Thyroid gland (tissue), 4 donors: ENCODE results near the gene AMY1A.
"Not testable (repeated sequence)": the region's sequence is repeated elsewhere in the genome, so short reads cannot be mapped to it uniquely, and the experiment has no call there.

Experiments
- POLR2A ChIP-seq, 2 donors: fragments of 450-650 bp; IDR thresholded peaks; one replicate each; pipeline ENCODE4 v1.6.1; 2017; ENCODE audit warnings: antibody characterized with exemption in 2 of 2, mild to moderate bottlenecking in 2 of 2, moderate library complexity in 1 of 2
- TF ChIP-seq, protein P1 (sequence below), 6 experiments: fragments of 200-600 bp in 3 of 6; fragments of 450-650 bp in 3 of 6; sonication (generic) in 3 of 6; IDR thresholded peaks; one replicate each; pipeline ENCODE4 v1.5.1; 2016 to 2019; ENCODE audit warnings: antibody characterized with exemption in 6 of 6, mild to moderate bottlenecking in 2 of 6, inconsistent platforms in 1 of 6, moderate library complexity in 1 of 6

DNA sequence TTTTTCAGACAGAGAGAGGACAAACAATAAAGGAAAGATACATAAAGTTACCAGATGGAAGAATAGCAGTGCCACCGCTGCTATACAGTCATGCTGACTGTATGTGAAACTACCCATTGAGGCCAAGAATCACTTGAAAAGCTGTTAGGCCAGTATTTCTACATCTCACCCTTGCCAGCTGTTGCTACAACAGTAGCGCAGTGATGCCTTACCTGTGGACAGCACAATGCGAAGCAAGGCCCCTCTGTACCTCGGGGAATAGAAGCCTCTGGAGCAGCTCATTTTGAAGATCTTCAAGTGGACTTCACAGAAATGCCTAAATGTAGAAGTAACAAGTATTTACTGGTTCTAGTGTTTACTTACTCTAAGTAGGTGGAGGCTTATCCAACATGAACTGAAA, 45.1 kb downstream of the AMY1A start:
- TF ChIP-seq, protein P1, sequence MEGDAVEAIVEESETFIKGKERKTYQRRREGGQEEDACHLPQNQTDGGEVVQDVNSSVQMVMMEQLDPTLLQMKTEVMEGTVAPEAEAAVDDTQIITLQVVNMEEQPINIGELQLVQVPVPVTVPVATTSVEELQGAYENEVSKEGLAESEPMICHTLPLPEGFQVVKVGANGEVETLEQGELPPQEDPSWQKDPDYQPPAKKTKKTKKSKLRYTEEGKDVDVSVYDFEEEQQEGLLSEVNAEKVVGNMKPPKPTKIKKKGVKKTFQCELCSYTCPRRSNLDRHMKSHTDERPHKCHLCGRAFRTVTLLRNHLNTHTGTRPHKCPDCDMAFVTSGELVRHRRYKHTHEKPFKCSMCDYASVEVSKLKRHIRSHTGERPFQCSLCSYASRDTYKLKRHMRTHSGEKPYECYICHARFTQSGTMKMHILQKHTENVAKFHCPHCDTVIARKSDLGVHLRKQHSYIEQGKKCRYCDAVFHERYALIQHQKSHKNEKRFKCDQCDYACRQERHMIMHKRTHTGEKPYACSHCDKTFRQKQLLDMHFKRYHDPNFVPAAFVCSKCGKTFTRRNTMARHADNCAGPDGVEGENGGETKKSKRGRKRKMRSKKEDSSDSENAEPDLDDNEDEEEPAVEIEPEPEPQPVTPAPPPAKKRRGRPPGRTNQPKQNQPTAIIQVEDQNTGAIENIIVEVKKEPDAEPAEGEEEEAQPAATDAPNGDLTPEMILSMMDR (IDR thresholded peaks at IDR 0.05), result not testable (repeated sequence)
- TF ChIP-seq POLR2A (IDR thresholded peaks at IDR 0.05), result not testable (repeated sequence)
